MG63 (cell line): ENCODE data around the gene UTS2R. TPM values are rescaled to one million over a fixed set of nuclear protein-coding genes. Genes with fewer than 3 reads are reported as not detected.
A peak's percentile ranks its signal among the peaks of the same experiment; 100 is the strongest.

Experiments used
- DNase-seq: peaks from one replicate; pipeline ENCODE4 v3.0.0-alpha.2; 2020
- H3K27me3 ChIP-seq: fragments of 250-450 bp; sonication (Bioruptor Pico); 2 replicates; pipeline ENCODE4 v1.5.1; 2020; ENCODE audit warnings: mild to moderate bottlenecking, moderate library complexity
- H3K36me3 ChIP-seq: fragments of 250-450 bp; sonication (Bioruptor Pico); 2 replicates; pipeline ENCODE4 v1.5.1; 2020; ENCODE audit warnings: mild to moderate bottlenecking, moderate library complexity
- H3K4me3 ChIP-seq: fragments of 250-450 bp; sonication (Bioruptor Pico); 2 replicates; pipeline ENCODE4 v1.5.1; 2020; ENCODE audit warnings: mild to moderate bottlenecking, moderate library complexity
- H3K9me3 ChIP-seq: fragments of 250-450 bp; sonication (Bioruptor Pico); 2 replicates; pipeline ENCODE4 v1.5.1; 2020; ENCODE audit warnings: mild to moderate bottlenecking, moderate library complexity
- total RNA-seq: library from RNA; depleted of rRNA; stranded (reverse); fragments of >200 nt; shearing (Covaris generic); gene quantifications from 2 replicates; pipeline ENCODE4 v1.2.3, GENCODE V29; 2014; ENCODE audit warnings: low replicate concordance

UTS2R gene
- total RNA-seq, 1 experiment from 2014 or later, result not detected

GRCh38 chr17:82390015-82390859 is 18.7 kb downstream of the UTS2R start:
- no peak overlapping the region for H3K4me3 ChIP-seq
- DNase-seq, result no peak
- H3K27me3 ChIP-seq, result no peaks in the 10 kb centered on the region
- peaks cover 2% of the 10 kb centered on the region; the same call in 1 of the 2 replicates for H3K36me3 ChIP-seq
- H3K9me3 ChIP-seq, result no peaks in the 10 kb centered on the region

GRCh38 chr17:82390860-82391435 is 19.4 kb downstream of the UTS2R start:
- Histone ChIP-seq H3K4me3 (no peak overlapping the region), H3K36me3 (peaks cover 2% of the 10 kb centered on the region), H3K27me3 (no peaks in the 10 kb centered on the region), H3K9me3 (no peaks in the 10 kb centered on the region)
- no peak for DNase-seq

GRCh38 chr17:82391496-82392066 is 20.0 kb downstream of the UTS2R start:
- Histone ChIP-seq H3K36me3 (peaks cover 2% of the 10 kb centered on the region), H3K4me3 (no peak overlapping the region), H3K27me3 (no peaks in the 10 kb centered on the region), H3K9me3 (no peaks in the 10 kb centered on the region)
- DNase-seq, result no peak

GRCh38 chr17:82392209-82392920 is 20.8 kb downstream of the UTS2R start:
- Histone ChIP-seq H3K9me3 (no peaks in the 10 kb centered on the region), H3K36me3 (peaks cover 2% of the 10 kb centered on the region), H3K27me3 (no peaks in the 10 kb centered on the region), H3K4me3 (no peak overlapping the region)
- DNase-seq, result no peak

GRCh38 chr17:82392941-82393340 is 21.4 kb downstream of the UTS2R start:
- no peak for DNase-seq
- Histone ChIP-seq H3K36me3 (peaks cover 2% of the 10 kb centered on the region), H3K4me3 (no peak overlapping the region), H3K9me3 (no peaks in the 10 kb centered on the region), H3K27me3 (no peaks in the 10 kb centered on the region)

- Histone ChIP-seq H3K4me3 (no peak overlapping the region), H3K36me3 (peaks cover 2% of the 10 kb centered on the region)
- DNase-seq, result no peak
These were observed 22.7 kb downstream of the UTS2R start for GRCh38 chr17:82394278-82394677.

GRCh38 chr17:82396601-82397435 is 25.3 kb downstream of the UTS2R start:
- H3K27me3 ChIP-seq, result no peaks in the 10 kb centered on the region
- H3K36me3 ChIP-seq, result peaks cover 5% of the 10 kb centered on the region
- peak; percentile 68 for DNase-seq
- H3K4me3 ChIP-seq, result no peak overlapping the region
- no peaks in the 10 kb centered on the region for H3K9me3 ChIP-seq

More at GRCh38 chr17:82394278-82394677, 22.7 kb downstream of the UTS2R start:
- Histone ChIP-seq H3K9me3 (no peaks in the 10 kb centered on the region), H3K27me3 (no peaks in the 10 kb centered on the region)

- Histone ChIP-seq H3K9me3 (no peaks in the 10 kb centered on the region), H3K4me3 (no peak overlapping the region), H3K36me3 (peaks cover 5% of the 10 kb centered on the region), H3K27me3 (no peaks in the 10 kb centered on the region)
- DNase-seq, result no peak
These were observed 26.1 kb downstream of the UTS2R start for GRCh38 chr17:82397449-82398335.

- Histone ChIP-seq H3K27me3 (no peaks in the 10 kb centered on the region), H3K36me3 (peaks cover 5% of the 10 kb centered on the region), H3K9me3 (no peaks in the 10 kb centered on the region), H3K4me3 (no peak overlapping the region)
- peak; percentile 94 for DNase-seq
These were observed 27.5 kb downstream of the UTS2R start for GRCh38 chr17:82399041-82399441.

- Histone ChIP-seq H3K4me3 (no peak overlapping the region), H3K9me3 (no peaks in the 10 kb centered on the region), H3K36me3 (peaks cover 5% of the 10 kb centered on the region), H3K27me3 (no peaks in the 10 kb centered on the region)
- DNase-seq, result peak; percentile 28
These were observed 28.1 kb downstream of the UTS2R start for GRCh38 chr17:82399601-82400101.

- no peak overlapping the region for H3K4me3 ChIP-seq
- H3K9me3 ChIP-seq, result no peaks in the 10 kb centered on the region
- no peak for DNase-seq
- peaks cover 5% of the 10 kb centered on the region for H3K36me3 ChIP-seq
- H3K27me3 ChIP-seq, result no peaks in the 10 kb centered on the region
These were observed 28.6 kb downstream of the UTS2R start for GRCh38 chr17:82400206-82400605.

- DNase-seq, result no peak
- no peaks in the 10 kb centered on the region for H3K9me3 ChIP-seq
- no peaks in the 10 kb centered on the region for H3K27me3 ChIP-seq
- H3K4me3 ChIP-seq, result no peak overlapping the region
- H3K36me3 ChIP-seq, result peaks cover 5% of the 10 kb centered on the region
These were observed 29.3 kb downstream of the UTS2R start for GRCh38 chr17:82400830-82401229.

GRCh38 chr17:82402865-82403264 is 31.3 kb downstream of the UTS2R start:
- Histone ChIP-seq H3K27me3 (no peaks in the 10 kb centered on the region), H3K9me3 (no peaks in the 10 kb centered on the region)

GRCh38 chr17:82403662-82404660 is 32.4 kb downstream of the UTS2R start:
- no peak overlapping the region for H3K4me3 ChIP-seq
- H3K9me3 ChIP-seq, result no peaks in the 10 kb centered on the region
- H3K27me3 ChIP-seq, result no peaks in the 10 kb centered on the region
- H3K36me3 ChIP-seq, result peaks cover 5% of the 10 kb centered on the region; the same call in 1 of the 2 replicates
- no peak for DNase-seq

More at GRCh38 chr17:82402865-82403264, 31.3 kb downstream of the UTS2R start:
- Histone ChIP-seq H3K36me3 (peaks cover 5% of the 10 kb centered on the region; the same call in 1 of the 2 replicates), H3K4me3 (no peak overlapping the region)
- DNase-seq, result no peak
